ENCODE results near the gene FUS.
"Not testable (repeated sequence)": the region's sequence is repeated elsewhere in the genome, so short reads cannot be mapped to it uniquely, and the experiment has no call there.

The FUS gene

DNA sequence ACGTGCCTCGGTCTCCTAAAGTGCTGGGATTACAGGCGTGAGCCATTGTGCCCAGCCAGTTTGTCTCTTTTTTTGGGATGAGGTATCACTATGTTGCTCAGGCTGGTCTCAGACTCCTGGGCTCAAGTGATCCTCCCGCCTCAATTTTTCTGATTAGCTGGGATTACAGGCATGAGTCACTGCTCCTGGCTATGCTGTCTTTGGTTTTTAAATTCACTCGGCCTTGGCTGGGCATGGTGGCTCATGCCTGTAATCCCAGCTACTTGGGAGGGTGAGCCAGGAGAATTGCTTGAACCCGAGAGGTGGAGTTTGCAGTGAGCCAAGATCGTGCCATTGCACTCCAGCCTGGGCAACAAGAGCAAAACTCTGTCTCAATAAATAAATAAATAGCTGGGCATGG is 35.5 kb upstream of the FUS start:
- peak; percentile 13 for DNase-seq

GRCh38 chr16:31145398-31145990 is 34.4 kb upstream of the FUS start:
- DNase-seq = no peak

DNA sequence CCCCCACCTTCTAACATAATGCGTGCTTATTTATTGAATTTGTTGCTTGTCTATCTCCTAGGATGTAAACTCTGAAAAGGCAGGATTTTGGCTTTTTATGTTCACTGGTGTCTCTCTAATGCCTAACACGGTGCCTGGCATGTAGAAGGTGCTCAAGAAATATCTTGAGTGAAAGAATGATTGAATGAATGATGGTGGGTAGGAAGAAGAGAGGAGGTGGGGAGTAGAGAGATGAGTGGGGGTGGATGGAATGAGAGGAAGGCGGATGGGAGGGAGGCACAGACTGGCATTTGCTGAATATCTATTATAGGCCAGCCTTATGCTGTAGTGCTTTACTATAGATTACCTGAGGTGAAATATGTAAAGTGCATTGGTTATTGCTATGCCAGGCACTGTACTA is 32.4 kb upstream of the FUS start:
- no peak for DNase-seq

DNA sequence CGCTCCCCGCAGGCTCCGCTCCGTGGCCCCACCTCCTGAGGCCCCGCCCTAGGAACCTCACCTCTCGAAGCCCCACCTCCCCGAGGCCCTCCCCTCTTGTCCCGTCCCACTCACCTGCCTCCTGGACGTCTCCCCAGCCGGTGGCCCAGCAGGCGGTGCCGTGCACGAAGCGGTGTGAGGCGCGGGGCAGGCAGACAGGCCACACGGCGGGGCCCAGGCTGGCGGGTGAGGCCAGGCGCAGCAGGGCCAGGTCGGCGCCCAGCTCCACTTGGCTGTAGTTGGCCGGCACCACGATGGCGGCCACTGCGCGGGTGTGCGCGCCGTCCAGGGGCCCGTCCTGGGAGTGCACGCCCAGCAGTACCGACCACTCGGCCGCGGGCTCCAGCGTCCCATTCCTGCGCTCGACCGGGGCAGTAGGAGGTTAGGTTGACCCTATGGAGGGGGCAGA is 31.6 kb upstream of the FUS start:
- DNase-seq = no peak

DNA sequence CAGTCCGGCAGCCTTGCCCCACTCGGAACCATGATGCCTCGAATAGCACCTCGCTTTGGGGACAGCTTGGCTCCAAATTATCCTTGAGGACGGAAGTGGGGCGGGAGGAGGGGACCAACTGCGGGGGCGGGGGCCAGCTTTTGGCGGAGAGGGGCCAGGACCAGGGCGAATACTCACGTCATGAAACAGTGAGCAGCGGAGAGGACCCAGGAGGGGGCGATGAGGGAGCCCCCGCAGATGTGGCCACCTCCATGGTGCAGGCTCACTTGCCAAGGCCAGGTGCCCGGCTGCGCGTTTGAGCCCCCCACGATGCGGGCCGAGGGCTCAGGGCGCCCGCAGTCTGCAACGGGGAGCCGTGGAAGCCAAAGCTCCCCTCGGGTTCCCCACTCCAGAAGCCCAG is 31.0 kb upstream of the FUS start:
- DNase-seq = no peak

DNA sequence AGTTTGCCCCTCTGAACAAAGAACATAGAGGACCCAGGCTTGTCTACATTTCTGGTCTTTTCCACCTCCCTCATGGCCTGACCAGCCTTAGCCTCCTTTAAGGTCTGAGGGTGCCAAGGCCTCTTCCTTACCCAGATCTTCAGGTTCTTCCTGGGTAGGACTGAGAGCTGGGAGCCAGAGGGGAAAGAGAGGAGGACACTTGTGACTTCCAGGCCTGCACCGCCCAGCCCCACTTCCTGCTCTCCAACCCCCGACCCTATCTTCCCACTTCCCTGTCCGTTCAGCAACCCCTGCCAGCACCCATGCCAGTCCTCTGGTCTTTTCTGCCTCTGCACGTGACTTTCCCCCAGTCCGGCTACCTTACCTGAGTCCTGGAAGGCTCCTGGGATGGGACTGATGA is 30.6 kb upstream of the FUS start:
- no peak for DNase-seq

GRCh38 chr16:31149894-31150890 is 29.7 kb upstream of the FUS start, which contains the start of gene PRSS36:
Gene PRSS36 (minus strand): TSS chr16:31150066. CDS start chr16:31150035, 31 bp downstream.
- DNase-seq = no peak

DNA sequence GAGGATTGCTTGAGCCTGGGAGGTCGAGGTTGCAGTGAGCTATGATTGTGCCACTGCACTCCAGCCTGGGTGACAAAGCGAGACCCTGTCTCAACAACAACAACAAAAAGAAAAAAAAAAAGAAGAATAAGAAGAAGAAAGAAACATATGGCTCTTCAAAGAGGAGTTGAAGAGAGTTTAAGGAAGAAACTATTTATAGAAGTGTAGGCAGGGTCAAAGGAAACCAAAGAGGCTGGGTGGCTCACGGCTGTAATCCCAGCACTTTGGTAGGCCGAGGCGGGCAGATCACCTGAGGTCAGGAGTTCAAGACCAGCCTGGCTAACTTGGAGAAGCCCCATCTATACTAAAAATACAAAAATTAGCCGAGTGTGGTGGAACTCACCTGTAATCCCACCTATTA is 29.0 kb upstream of the FUS start:
- not testable (repeated sequence) for DNase-seq

- no peak for DNase-seq
These were observed 22.8 kb upstream of the FUS start for GRCh38 chr16:31157136-31157535.

DNA sequence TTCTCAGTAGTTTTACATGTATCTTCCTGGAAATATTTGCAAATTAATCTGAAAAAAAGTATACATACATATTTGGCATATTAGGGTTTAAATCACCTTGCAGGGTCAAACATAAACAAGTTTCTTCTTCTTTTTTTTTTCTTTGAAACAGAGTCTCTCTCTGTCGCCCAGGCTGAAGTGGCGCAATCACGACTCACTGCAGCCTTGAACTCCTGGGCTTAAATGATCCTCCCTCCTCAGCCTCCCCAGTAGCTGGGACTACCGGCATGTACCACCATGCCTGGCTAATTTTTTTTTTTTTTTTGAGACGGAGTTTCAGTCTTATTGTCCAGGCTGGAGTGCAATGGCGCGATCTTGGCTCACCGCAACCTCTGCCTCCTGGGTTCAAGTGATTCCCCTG is 12.6 kb upstream of the FUS start:
- no peak for DNase-seq

GRCh38 chr16:31168848-31169247 is 11.1 kb upstream of the FUS start:
- DNase-seq = no peak

DNA sequence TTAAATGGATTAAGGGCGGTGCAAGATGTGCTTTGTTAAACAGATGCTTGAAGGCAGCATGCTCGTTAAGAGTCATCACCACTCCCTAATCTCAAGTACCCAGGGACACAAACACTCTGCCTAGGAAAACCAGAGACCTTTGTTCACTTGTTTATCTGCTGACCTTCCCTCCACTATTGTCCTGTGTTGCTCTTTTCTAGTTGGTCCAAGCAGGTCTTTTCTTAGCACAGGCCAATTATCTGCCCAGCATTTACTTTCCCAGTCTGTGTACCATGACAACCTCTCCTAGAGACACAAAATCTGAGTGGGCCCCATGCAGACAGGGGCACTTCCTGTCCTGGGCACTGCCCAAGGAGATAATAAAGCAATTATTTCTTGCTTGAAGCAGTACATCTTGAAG is 9.9 kb upstream of the FUS start:
- DNase-seq = not testable (repeated sequence)

DNA sequence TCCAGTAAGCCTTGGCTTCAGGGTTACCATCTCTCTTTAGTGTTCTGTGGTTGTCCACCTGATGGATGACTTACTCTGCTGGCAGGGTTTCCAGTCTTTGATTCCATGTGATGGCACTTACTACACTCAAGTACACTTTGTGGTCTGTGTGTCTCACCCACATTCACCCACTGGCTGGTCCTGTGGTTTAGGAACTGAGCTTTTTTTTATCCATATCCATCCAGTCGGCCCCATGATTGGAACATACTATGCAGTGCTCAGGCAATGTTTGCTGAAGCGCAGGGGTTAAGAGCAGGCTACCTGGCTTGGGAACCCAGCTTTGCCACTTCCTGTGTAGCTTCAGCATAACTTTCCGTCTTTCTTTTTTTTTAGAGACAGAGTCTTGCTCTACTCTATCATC is 2.8 kb upstream of the FUS start:
- no peak for DNase-seq

GRCh38 chr16:31179219-31179746 is 656 bp upstream of the FUS start:
- no peak for DNase-seq

DNA sequence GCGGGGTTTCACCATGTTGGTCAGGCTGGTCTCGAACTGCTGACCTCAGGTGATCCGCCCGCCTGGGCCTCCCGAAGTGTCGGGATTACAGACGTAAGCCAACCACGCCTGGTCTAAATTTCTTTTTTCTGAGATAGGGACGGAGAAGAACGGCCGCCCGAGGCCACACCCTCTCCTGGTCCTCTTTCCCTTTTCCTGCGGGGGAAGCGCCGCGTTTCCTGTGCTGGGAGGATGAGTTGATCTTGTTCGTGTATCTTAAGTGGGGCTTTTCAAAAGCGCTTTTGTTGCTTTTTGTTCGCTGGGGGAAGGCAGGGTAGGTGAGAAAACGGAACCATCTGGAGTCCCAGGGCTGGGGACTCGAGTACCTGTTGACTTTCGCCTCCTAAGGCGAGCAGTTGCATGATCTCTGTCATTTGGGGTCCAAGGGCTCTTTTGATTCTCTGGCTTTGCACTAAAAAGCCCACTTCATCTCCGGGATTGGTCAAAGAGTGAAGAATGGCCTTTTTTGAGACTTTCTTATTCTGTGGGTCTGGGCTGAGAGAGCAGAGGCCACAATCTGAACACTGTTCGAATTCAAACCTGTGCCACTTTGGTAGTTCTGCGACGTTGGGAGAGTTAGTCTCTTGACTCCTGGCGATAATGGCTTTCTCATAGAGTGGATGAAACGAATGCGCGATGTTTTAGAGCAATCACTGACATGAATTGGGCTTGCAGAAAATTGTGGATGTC is 1.3 kb downstream of the FUS start:
- DNase-seq = peak; percentile 44

DNA sequence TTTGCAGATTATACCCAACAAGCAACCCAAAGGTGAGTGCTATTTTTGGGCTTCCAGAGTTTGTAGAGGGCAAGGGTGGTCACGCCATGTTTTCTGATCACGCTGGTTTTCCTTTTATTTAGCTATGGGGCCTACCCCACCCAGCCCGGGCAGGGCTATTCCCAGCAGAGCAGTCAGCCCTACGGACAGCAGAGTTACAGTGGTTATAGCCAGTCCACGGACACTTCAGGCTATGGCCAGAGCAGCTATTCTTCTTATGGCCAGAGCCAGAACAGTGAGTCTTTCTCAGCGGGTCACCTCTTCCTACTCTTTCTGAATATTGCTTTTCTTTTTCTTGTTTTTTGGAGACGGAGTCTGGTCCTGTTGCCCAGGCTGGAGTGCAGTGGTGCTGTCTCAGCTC is 2.5 kb downstream of the FUS start:
- no peak for DNase-seq

DNA sequence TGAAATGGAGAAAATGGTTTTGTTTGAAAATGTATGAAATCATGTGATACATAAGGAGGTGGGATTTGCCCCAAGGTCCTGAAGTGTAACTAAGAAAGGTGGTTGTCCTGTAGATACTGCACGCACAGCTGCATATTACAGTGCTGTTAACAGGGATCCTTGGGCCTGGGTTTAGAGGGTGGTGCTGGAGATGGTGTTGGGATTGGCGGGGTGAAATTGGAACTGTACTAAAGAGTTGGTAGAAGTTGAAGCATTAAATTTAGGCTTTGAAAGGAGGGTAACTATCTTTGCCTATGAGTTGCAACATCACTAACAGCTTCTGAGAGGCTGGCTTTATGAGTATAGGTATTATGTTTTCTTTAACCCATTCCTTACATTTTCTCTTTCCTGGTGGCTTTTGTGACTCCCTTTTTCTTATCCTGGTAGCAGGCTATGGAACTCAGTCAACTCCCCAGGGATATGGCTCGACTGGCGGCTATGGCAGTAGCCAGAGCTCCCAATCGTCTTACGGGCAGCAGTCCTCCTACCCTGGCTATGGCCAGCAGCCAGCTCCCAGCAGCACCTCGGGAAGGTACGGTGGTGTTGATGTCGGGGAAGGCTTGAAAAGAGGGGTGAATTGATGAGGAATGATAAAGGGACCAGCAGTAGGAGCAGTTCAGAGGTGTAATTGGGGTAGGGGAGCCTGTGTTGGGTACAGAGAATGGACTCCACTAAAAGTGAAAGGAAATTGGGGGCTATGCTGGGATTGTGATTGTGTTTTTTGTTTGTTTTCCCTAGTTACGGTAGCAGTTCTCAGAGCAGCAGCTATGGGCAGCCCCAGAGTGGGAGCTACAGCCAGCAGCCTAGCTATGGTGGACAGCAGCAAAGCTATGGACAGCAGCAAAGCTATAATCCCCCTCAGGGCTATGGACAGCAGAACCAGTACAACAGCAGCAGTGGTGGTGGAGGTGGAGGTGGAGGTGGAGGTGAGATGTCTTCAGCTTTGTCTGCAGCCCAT is 3.8 kb downstream of the FUS start:
- no peak for DNase-seq

GRCh38 chr16:31184888-31185287 is 4.9 kb downstream of the FUS start:
- DNase-seq = no peak

GRCh38 chr16:31185339-31185738 is 5.4 kb downstream of the FUS start:
- no peak for DNase-seq

DNA sequence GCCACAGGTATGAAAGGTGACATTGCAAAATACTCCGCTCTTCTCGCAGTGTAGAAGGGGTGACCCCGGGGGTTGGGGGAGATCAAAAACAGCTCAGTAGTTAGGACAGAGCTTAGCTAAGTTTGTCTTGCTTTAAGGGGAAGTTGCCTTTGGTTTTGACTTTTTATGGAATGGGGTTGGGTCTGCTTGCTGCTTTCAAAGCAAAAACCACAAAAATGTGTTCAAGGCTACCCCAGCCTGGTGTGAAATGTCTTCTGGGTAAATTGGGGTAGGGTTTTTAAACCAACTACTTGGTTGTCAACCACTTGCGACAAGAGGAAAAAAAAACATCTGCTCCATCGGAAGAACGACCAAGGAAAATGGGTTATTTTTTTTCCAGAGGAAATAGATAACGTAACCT is 6.2 kb downstream of the FUS start:
- DNase-seq = no peak

DNA sequence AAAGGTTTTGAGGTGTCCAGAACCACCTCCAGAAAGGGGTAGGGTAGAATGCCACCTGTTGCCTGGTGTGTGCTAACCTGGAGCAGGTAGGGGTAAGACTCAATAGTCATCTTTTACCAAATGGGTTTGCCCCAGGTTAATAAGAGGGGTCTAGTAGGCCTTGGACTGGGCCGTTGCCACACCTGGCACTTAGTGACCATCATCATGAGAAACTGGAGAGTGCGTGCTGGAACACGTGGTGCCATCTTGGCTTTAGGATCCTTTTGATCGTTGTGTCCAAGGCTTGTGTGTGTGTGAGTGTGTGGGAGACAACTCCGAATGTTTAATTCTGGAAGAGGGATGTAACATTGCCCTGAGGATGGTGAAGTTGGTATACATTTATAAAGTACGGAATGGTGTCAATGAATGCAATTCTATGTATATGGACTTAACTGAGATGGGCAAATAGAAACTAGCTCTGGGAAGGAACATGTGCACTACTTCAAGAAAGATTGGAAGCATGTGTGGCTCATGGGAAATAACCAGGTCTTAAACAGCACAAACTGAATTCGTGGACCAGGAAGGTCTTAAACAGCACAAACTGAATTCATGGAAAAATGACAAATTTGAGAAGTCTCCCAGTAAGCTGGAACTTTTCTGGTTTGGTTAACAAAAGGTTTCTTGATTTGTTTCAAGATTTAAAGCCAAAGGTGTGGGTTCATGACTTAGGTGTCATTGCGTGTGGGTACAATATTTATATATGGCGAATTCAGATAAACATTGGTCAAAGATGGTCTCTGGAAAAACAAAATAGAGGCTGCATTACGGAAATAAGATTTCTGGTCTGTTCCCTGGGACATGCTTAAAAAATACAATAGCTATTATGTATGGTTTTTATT is 7.2 kb downstream of the FUS start:
- DNase-seq = no peak
